ENCODE results near the gene GREM2.

The GREM2 gene

DNA sequence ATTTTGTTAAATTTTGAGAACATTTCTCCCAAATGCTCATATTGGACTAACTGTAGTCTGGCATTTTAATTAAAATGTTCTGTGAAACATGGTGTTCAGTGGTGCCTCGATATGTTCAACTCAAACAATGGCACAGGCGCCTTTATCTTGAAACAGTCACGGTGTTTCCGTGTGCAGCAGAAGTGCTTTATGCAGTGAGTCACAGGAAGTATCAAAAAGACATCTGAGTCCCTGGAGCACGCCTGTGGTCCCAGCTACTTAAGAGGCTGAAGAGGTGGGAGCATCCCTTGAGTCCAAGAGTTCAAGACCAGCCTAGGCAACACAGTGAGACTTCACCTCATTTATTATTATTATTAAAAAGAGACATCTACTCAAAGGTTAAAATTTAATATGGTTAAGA lies 52.2 kb downstream of the GREM2 start:
- DNase-seq (ENCODE audit: low read depth), result no peak

DNA sequence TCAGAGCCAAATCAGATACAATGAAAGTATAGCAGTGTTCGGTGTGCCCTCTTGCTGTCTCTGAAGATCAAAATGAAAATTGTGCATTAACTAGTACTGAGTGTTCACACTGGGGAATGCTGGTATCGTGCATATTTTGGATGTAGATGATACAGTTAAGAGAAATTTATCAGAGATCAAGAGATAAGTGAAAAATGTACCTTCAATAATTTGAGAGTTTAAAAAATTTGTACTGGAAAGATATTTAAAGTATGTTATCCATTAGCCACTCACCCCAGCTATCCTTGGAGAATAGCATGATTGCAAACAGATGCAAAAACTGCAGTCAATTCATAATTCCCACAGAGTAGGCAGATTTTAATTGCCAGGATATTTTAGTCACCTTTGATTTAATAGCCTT lies 56.4 kb downstream of the GREM2 start:
- peak; percentile 25 for DNase-seq (ENCODE audit: low read depth)

DNA sequence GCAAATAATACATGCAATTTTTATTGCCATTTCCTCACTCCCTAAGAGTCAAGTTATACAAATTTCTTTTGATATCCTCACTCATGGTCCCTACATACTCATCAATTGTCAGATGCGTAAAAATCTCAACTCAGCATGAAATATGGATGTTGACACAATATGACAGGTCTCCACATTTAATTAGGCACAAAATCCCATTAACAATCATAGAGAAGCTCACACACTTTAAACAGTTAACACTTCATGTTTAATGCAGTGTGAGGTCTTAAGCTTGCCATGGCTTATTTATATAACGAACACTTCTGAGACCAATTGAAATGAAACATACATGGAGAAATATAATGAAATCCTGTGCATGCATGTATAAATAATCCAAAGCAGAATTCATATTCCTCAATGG lies 58.6 kb downstream of the GREM2 start:
- no peak for DNase-seq (ENCODE audit: low read depth)

DNA sequence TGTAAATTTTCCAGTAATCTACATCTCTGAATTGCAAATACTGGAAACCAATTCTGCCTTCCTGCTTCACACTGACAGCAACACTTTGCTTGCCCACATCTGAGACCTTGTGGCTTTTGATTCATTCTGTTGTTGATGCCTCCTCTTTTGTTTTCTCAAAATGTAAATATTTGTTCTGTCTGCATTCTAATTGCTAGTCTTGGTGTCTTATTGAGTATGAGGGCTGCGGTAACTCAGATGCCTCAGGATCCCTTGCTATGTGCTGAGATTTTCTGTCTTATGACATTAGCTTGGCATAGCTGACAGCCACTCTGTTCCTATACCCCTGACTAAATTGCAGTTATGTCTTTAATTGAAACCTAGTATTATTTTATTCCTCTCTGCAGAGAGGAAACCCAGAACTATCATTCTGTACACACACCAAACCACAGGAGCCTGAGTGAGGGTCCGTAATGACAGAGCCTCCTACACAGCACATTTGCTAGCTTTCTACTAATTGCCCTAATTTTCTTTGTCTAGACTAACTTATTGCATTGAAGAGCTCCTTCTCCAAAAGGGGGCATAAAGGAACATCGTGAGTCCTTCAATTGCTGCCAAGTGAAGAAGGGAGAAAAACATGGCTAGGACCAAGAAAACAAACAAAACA lies 72.1 kb downstream of the GREM2 start:
- no peak for DNase-seq (ENCODE audit: low read depth)

DNA sequence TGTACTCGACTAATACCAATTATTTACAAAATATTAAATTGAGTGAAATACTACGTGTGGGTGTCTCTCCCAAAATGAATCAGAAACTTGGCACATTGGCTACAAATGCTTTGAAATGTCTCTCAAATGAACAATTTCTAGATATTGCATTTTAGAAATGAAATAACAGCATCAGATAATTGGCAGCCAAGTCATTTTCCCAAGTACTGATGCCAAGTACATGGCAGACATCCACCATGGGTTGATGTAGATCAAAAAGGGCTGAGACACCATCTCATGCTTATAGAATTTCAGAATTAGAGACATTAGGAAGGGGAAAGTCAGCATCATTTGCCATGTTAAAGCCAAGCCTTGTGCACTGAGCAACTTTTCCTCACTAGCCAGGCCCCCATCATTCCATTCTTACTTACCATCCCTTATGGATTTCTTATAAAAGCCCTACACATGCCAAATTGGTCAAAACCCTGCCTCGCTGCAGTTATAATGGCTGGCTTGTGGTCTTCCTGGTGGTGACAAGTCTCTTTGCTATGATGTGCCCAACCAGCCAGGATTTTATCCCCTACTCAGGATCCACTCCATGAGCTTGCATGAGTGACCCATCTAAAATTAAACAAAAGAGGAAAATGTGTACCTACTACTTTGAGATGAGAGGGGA lies 73.1 kb downstream of the GREM2 start:
- no peak for DNase-seq (ENCODE audit: low read depth)

GRCh38 chr1:240533154-240533780 lies 78.7 kb downstream of the GREM2 start:
- DNase-seq (ENCODE audit: low read depth), result no peak

DNA sequence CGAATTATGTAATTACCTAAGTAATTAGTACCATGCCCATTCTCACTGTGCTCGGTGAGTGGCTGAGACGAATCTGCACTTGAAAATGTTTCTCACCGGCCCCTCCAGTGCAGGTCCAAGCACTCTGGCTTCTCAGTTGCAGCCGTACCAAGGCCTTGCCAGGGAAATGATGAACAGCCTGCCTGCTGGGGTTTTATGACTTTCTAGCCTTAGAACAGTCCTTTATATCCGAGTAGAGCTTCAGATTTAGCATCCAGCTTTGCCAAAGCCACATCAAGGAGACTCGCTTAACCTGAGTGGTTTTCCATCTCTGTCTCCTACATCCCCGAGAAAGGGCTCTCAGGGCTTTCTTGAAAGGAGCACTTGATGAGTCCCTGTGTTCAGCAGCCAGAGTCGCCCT lies 83.4 kb downstream of the GREM2 start:
- no peak for DNase-seq (ENCODE audit: low read depth)

- DNase-seq (ENCODE audit: low read depth), result no peak
Observed at GRCh38 chr1:240527086-240527485, 84.9 kb downstream of the GREM2 start.

DNA sequence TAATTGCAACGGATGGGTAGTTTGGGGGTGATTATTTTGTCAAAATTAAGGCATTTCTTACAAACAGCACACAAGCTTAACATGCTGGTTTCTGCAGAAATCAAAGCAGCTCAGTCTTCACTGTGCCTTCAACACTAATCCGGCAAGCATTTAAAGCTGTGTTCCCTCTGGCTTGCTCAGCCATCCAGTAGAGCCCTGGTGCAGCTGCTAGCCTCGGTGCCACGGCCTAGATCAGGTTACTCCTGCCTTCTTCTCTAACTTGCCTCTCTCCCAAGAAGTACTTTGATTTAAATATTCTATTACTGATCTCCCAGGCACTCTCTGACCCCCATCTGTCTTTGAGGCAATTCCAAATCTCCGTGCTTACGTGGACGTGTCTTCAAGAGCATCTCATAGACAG lies 85.6 kb downstream of the GREM2 start:
- DNase-seq (ENCODE audit: low read depth), result no peak

DNA sequence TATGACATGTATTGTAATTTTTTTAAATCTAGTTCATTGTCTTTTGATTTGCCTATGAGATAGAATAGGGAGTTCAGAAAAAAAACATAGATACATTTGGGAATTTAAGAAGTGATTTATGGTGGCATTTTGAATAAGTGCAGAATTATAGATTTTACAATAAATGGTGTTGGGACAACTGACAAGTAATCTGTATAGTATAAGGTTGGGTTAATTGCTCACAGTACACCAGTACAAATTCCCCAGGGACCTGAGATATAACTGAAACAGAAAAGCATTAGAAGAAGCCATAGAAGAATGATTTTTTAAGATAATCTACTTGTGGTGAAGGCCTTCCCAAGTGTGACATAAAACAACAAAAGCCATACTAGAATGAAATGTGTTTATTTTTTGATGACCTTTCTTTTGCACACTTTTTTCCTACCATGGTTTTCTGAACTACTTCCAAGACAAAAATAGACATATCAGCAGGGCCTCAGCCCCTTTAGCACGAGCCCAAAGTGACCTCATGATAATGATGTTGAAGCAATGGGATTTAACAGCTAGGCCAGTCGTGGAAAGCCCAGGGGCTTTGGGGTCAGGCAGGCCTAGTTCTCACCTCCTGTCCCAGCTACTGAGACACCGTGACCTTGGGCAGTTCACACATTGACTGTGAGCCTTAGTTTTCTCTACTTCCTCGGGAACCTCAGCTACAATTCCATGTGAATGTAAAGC lies 87.4 kb downstream of the GREM2 start:
- no peak for DNase-seq (ENCODE audit: low read depth)

DNA sequence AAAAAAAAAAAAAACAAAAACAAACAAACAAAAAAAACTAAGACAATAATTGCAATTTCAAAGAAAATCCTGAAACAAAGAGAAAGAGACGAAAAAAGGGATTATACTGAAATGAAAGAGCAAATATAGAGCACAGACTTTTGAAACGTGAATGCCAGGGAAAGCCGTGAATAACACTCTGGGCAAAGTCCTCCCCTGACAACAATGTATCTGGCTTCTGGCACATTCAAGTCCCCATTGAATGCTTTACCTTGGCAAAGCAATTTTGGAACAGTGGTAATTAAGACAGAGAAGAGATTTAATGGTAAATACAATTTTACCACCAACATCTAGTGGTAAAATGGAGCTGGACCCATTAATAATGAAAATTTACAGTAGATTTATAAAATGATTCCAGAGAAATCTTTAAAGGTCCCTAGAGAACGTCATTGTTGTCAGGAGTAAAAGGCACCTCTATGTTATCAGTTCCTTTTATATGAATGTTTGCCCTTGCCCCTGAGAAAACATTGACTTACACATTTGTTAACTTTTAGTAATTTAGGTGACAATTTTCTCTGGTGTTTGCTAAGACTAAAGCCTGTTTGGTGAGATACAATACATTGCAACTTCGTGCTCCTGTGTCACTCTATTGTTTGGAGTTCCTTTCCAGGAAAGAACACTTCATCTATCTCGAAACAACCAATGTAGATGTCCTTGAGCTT lies 89.7 kb downstream of the GREM2 start:
- DNase-seq (ENCODE audit: low read depth), result no peak

- DNase-seq (ENCODE audit: low read depth), result no peak
Observed at GRCh38 chr1:240517891-240518290, 94.1 kb downstream of the GREM2 start.

- no peak for DNase-seq (ENCODE audit: low read depth)
Observed at GRCh38 chr1:240516069-240516468, 95.9 kb downstream of the GREM2 start.

- no peak for DNase-seq (ENCODE audit: low read depth)
Observed at GRCh38 chr1:240515505-240515904, 96.5 kb downstream of the GREM2 start.

GRCh38 chr1:240511789-240512188 lies 100.2 kb downstream of the GREM2 start:
- DNase-seq (ENCODE audit: low read depth), result no peak

DNA sequence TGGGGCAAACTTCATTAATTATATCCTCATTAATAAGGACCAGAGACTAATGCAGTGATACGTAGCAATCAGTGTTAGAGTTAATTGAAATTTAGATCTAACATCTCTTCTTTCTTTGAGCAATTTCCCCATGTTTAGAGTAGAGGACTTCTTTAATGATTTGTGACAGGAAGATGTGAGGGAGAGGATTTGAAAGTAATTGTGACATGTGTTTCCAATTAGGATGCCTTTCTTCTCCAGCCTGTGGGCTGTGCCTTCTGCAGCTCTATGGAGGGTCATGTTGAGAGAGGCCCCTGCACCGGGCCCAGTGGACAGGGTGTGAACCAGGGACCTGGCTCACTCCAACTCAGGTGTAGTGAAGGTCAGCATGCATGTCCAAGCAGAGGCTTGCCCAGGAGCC lies 103.0 kb downstream of the GREM2 start:
- DNase-seq (ENCODE audit: low read depth), result no peak

- DNase-seq (ENCODE audit: low read depth), result no peak
Observed at GRCh38 chr1:240508201-240508600, 103.8 kb downstream of the GREM2 start.

GRCh38 chr1:240506176-240506575 lies 105.8 kb downstream of the GREM2 start:
- DNase-seq (ENCODE audit: low read depth), result no peak

GRCh38 chr1:240503558-240503957 lies 108.4 kb downstream of the GREM2 start:
- DNase-seq (ENCODE audit: low read depth), result no peak

- DNase-seq (ENCODE audit: low read depth), result no peak
Observed at GRCh38 chr1:240503036-240503435, 108.9 kb downstream of the GREM2 start.

DNA sequence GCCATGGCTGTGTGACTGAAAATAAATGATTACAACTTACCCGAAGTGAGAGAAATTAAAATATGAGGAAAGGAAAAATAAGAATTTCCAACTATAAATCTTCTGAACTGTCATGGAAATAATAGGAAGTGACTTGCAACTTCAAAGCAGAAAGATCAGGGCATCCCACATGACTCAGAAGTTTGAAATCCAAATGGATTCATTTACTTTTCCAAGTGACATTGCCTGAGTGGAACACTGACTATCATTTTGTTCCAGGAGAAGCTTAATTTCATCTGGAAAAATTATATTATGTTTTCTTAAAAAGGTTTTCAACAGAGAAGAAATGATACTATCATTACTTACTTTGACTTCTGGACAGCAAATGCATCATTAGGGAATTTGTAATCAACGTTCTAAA lies 110.8 kb downstream of the GREM2 start:
- DNase-seq (ENCODE audit: low read depth), result no peak

- no peak for DNase-seq (ENCODE audit: low read depth)
Observed at GRCh38 chr1:240500647-240501046, 111.3 kb downstream of the GREM2 start.
